GM23248 (cell line): ENCODE measurements around the gene KIZ. TPM values are rescaled to one million over a fixed set of nuclear protein-coding genes. Genes with fewer than 3 reads are reported as not detected.

Experiments used
- DNase-seq: peaks from one replicate; pipeline ENCODE4 v3.0.0-alpha.2; 2015
- H2AFZ ChIP-seq: fragments of 200-600 bp; sonication (generic); 2 replicates; pipeline ENCODE4 v1.6.1; 2016; ENCODE audit warnings: antibody characterized with exemption
- H3F3A ChIP-seq: fragments of 200-600 bp; sonication (generic); 2 replicates; pipeline ENCODE4 v1.6.1; 2016; ENCODE audit warnings: mild to moderate bottlenecking, antibody characterized with exemption, mixed run types; ENCODE audit not compliant: insufficient read depth
- H3K27ac ChIP-seq: fragments of 200-600 bp; sonication (generic); 2 replicates; pipeline ENCODE4 v1.5.1; 2016; ENCODE audit warnings: mild to moderate bottlenecking
- H3K27me3 ChIP-seq: fragments of 200-600 bp; sonication (generic); replicated peaks from 2 replicates; pipeline ENCODE4 v1.6.1; 2016; ENCODE audit warnings: mild to moderate bottlenecking; ENCODE audit not compliant: insufficient read depth
- H3K36me3 ChIP-seq: fragments of 200-600 bp; sonication (generic); 2 replicates; pipeline ENCODE4 v1.6.1; 2016; ENCODE audit warnings: low read depth, mild to moderate bottlenecking
- H3K4me1 ChIP-seq: fragments of 200-600 bp; sonication (generic); 2 replicates; pipeline ENCODE4 v1.6.1; 2016; ENCODE audit warnings: mild to moderate bottlenecking; ENCODE audit not compliant: insufficient read depth
- H3K4me2 ChIP-seq: fragments of 200-600 bp; sonication (generic); one replicate; pipeline ENCODE4 v1.6.1; 2016; ENCODE audit warnings: mild to moderate bottlenecking; ENCODE audit not compliant: unreplicated experiment
- H3K4me3 ChIP-seq: fragments of 200-600 bp; sonication (generic); 2 replicates; pipeline ENCODE4 v1.5.1; 2016; ENCODE audit warnings: mild to moderate bottlenecking
- H3K79me2 ChIP-seq: fragments of 200-600 bp; sonication (generic); 2 replicates; pipeline ENCODE4 v1.6.1; 2016; ENCODE audit warnings: mild to moderate bottlenecking; ENCODE audit not compliant: insufficient read depth
- H3K9ac ChIP-seq: fragments of 200-600 bp; sonication (generic); 2 replicates; pipeline ENCODE4 v1.6.1; 2016; ENCODE audit warnings: mild to moderate bottlenecking
- H3K9me2 ChIP-seq: fragments of 200-600 bp; sonication (generic); 2 replicates; pipeline ENCODE4 v1.6.1; 2016; ENCODE audit warnings: mixed run types, mild to moderate bottlenecking, moderate library complexity; ENCODE audit not compliant: insufficient read depth
- H3K9me3 ChIP-seq: fragments of 200-600 bp; sonication (generic); one replicate; pipeline ENCODE4 v1.6.1; 2017; ENCODE audit warnings: low read depth
- H4K20me1 ChIP-seq: fragments of 200-600 bp; sonication (generic); 2 replicates; pipeline ENCODE4 v1.6.0; 2016; ENCODE audit not compliant: insufficient read depth
- EZH2 ChIP-seq: fragments of 200-600 bp; sonication (generic); IDR thresholded peaks from 2 replicates; pipeline ENCODE4 v1.6.1; 2018; ENCODE audit warnings: antibody characterized with exemption, mild to moderate bottlenecking; ENCODE audit not compliant: insufficient read depth, poor library complexity, severe bottlenecking
- EZH2phosphoT487 ChIP-seq: fragments of 200-600 bp; sonication (generic); IDR thresholded peaks from 2 replicates; pipeline ENCODE4 v1.6.1; 2018; ENCODE audit warnings: antibody characterized with exemption, moderate library complexity, mild to moderate bottlenecking, low read depth; ENCODE audit not compliant: insufficient read depth
- WGBS, 2 experiments: methylation state at CpG; one replicate each; pipeline ENCODE4 v1.1.6; 2015 to 2017; ENCODE audit warnings: low lambda C conversion rate in 2 of 2, low coverage in 1 of 2; ENCODE audit errors: missing lambda C conversion rate in 2 of 2; 5-methylcytosine and 5-hydroxymethylcytosine counted together
- in situ Hi-C: fragments of 300-500 bp; cut with MboI; formaldehyde crosslinking; loops from 2 replicates; pipeline ENCODE4 v1.15.0; 2020
- polyA plus RNA-seq: library from polyadenylated mRNA; unstranded; fragments of >200 nt; fragmentation: Nextera tagmentation; extraction: Ambion mirVana; gene quantifications from 2 replicates; pipeline ENCODE4 v1.2.1, GENCODE V29; 2016
- total RNA-seq: library from RNA; depleted of rRNA; stranded (reverse); fragments of >200 nt; shearing (Covaris generic); gene quantifications from 2 replicates; pipeline ENCODE4 v1.2.3, GENCODE V29; 2014

The KIZ gene
- total and polyA plus RNA-seq, 2 experiments from 2014 or later, result 15.4 to 24.5 TPM

DNA sequence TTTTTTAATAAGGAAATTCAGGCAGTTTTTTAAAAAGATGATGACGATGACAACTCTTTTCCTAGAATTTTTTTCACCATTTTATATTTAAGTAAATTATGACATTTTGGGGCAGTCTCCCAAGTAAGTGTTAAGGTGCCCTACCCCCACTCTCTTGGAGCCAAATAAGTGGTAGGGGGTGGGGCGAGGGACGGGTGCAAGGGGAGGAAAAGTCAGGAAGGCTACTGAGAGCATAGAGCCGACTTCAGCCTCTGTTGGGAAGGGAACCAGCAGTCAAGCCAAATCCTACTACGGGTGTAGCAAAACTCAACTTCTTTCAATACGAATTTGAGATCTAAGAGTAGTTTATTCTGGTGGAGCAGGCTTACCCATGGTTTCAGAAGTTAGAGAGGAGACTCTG is 54.4 kb downstream of the KIZ start:
- WGBS, 2 experiments, result 56 to 62% methylated on average over 6 of the region's 6 CpGs
- no peaks in the 10 kb centered on the region for H3K9me2 ChIP-seq
- no peak for DNase-seq
- peak overlapping the region; percentile 0 for H3K4me2 ChIP-seq
- H4K20me1 ChIP-seq, result no peaks in the 10 kb centered on the region
- H3K9me3 ChIP-seq, result no peaks in the 10 kb centered on the region
- H3K4me3 ChIP-seq, result no peak overlapping the region
- 0 out of 2 replicates have a peak, but pooled peaks cover 4% of the 10 kb centered on the region for H3K79me2 ChIP-seq
- in situ Hi-C loops, result no loop called here
- no peaks in the 10 kb centered on the region for H3K27me3 ChIP-seq
- no peak for TF ChIP-seq EZH2phosphoT487
- no peak overlapping the region for H3K9ac ChIP-seq
- peaks cover 41% of the 10 kb centered on the region for H3K4me1 ChIP-seq
- peak overlapping the region; percentile 83 for H3K27ac ChIP-seq
- H2AFZ ChIP-seq, result no peak overlapping the region
- H3F3A ChIP-seq, result peaks cover 38% of the 10 kb centered on the region
- peaks cover 6% of the 10 kb centered on the region; the same call in 1 of the 2 replicates for H3K36me3 ChIP-seq

DNA sequence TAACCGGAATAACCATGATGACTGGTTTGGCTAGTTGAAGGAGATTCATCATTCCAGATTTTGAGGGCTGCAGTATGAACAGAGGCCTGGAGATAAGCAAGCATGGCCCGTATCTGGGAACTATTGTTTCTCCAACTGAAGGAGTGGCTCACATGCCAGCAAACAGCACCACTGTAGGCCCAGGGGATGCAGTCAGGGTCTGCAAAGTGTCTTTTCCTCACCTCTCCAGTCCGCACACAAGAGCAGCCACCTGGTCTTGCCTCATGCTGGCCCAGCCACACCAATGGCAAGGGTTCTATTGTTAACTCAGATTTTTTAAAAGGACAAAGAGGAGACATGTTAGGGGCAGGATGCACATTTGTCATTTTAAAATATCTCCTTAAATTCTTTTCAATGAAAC is 55.1 kb downstream of the KIZ start:
- no peaks in the 10 kb centered on the region for H3K27me3 ChIP-seq
- H3K4me3 ChIP-seq, result no peak overlapping the region
- H3F3A ChIP-seq, result peaks cover 38% of the 10 kb centered on the region
- TF ChIP-seq EZH2phosphoT487, result no peak
- no peak for TF ChIP-seq EZH2
- no peak overlapping the region for H3K9ac ChIP-seq
- H3K36me3 ChIP-seq, result peaks cover 6% of the 10 kb centered on the region; the same call in 1 of the 2 replicates
- H3K27ac ChIP-seq, result no peak overlapping the region
- H3K9me2 ChIP-seq, result no peaks in the 10 kb centered on the region
- 0 out of 2 replicates have a peak, but pooled peaks cover 4% of the 10 kb centered on the region for H3K79me2 ChIP-seq
- peaks cover 41% of the 10 kb centered on the region for H3K4me1 ChIP-seq
- H3K9me3 ChIP-seq, result no peaks in the 10 kb centered on the region
- H3K4me2 ChIP-seq, result no peak overlapping the region
- 91 to 93% methylated on average over 3 of the region's 3 CpGs for WGBS, 2 experiments
- no peak for DNase-seq
- H4K20me1 ChIP-seq, result no peaks in the 10 kb centered on the region
- no peak overlapping the region for H2AFZ ChIP-seq
- in situ Hi-C loops, result no loop called here

GRCh38 chr20:21182832-21183563 is 57.1 kb downstream of the KIZ start:
- H3K27ac ChIP-seq, result peak overlapping the region; percentile 96
- H3K4me3 ChIP-seq, result peak overlapping the region; percentile 49
- H3K9me2 ChIP-seq, result no peaks in the 10 kb centered on the region
- peaks cover 41% of the 10 kb centered on the region for H3K4me1 ChIP-seq
- peak overlapping the region; percentile 73 for H3K9ac ChIP-seq
- TF ChIP-seq EZH2 (no peak), EZH2phosphoT487 (no peak)
- no peaks in the 10 kb centered on the region for H3K27me3 ChIP-seq
- no peaks in the 10 kb centered on the region for H3K9me3 ChIP-seq
- no peaks in the 10 kb centered on the region for H4K20me1 ChIP-seq
- no peaks in the 10 kb centered on the region for H3K36me3 ChIP-seq
- H3F3A ChIP-seq, result peaks cover 38% of the 10 kb centered on the region
- H3K79me2 ChIP-seq, result 0 out of 2 replicates have a peak, but pooled peaks cover 4% of the 10 kb centered on the region
- WGBS, 2 experiments, result 1 to 2% methylated on average over 7 of the region's 7 CpGs
- peak overlapping the region; percentile 16; the same call in 1 of the 2 replicates for H2AFZ ChIP-seq
- H3K4me2 ChIP-seq, result peak overlapping the region; percentile 73
- in situ Hi-C loops, result no loop called here
- peak; percentile 94 for DNase-seq

DNA sequence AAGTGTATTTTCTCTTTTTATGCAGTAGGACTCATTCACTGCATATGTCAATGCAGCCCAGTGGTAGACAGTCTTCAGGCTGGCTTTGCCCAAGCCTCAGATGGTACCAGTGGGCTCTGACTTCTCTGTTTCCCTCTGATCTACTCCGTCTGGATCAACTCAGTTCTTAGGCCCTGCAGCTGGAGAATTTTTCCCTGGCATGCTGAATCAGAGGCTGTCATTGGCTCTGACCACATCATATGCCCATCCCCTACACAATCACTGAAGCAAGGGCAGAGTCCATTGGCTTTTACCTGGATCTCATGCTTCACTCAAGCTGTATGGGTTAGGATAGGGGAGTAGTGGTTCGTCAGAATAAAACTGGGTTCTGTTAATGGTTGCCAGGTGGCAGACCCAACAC is 57.8 kb downstream of the KIZ start:
- Histone ChIP-seq H3K27ac (peak overlapping the region; percentile 96), H3K4me3 (peak overlapping the region; percentile 48), H3K9ac (peak overlapping the region; percentile 73), H3K79me2 (0 out of 2 replicates have a peak, but pooled peaks cover 4% of the 10 kb centered on the region), H3F3A (peaks cover 38% of the 10 kb centered on the region), H2AFZ (peak overlapping the region; percentile 49; the same call in 1 of the 2 replicates), H3K27me3 (no peaks in the 10 kb centered on the region), H3K9me3 (no peaks in the 10 kb centered on the region), H3K4me1 (peaks cover 41% of the 10 kb centered on the region), H4K20me1 (no peaks in the 10 kb centered on the region), H3K9me2 (no peaks in the 10 kb centered on the region), H3K4me2 (peak overlapping the region; percentile 73), H3K36me3 (no peaks in the 10 kb centered on the region)
- TF ChIP-seq EZH2phosphoT487 (no peak), EZH2 (no peak)
- DNase-seq, result peak; percentile 67
- in situ Hi-C loops, result no loop called here
- 50 to 51% methylated on average over 2 of the region's 2 CpGs for WGBS, 2 experiments
